ENCODE data around the gene ATP11C. TPM values are rescaled to one million over a fixed set of nuclear protein-coding genes. Genes with fewer than 3 reads are reported as not detected.

The ATP11C gene
- total RNA-seq, 4 donors from 2014 or later = 6.4 to 26.0 (median 15.4) TPM

DNA sequence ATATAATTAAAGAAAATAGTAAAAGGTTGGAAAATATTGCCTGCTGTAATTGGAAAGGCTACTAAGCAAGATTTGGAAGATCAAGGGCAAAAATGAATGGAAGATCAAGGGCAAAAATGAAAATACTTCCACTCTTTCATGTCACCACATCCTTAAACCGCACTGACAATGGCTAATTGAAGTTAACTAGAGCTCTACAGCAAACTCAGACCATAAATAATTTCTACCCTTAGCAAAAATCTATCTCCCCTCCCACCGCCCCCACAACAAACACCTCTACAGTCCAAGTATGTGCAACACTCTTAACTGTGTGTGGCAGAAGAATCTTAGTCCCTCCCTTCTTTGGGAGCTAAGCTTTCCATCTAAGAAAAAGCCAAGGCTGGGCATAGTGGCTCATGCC lies 27.1 kb downstream of the ATP11C start:
- DNase-seq = no peak
- intact Hi-C loops (cut with DNase I; ENCODE audit: low total_unique reads) = no loop called here
- Histone ChIP-seq H3K4me3 (no peak overlapping the region), H3K36me3 (no peaks in the 10 kb centered on the region), H3K27ac (no peak overlapping the region), H3K9me3 (no peaks in the 10 kb centered on the region), H3K27me3 (no peaks in the 10 kb centered on the region), H3K4me1 (peaks cover 0 to 8% (median 0%) of the 10 kb centered on the region in 4 donors)
- in situ Hi-C loops (cut with MboI; ENCODE audit: low pct_ligation_motif_present in 1 of 4, low pct_unique_long_range_greater_than_20kb in 1 of 4, low sequenced_read_pairs in 3 of 4) = no loop called here
- 81% methylated on average over 2 of the region's 2 CpGs; no CpG with 5 or more reads in 1 of the 2 donors for WGBS, 2 donors (ENCODE audit: low coverage in 1 of 2)
- TF ChIP-seq, protein P1, sequence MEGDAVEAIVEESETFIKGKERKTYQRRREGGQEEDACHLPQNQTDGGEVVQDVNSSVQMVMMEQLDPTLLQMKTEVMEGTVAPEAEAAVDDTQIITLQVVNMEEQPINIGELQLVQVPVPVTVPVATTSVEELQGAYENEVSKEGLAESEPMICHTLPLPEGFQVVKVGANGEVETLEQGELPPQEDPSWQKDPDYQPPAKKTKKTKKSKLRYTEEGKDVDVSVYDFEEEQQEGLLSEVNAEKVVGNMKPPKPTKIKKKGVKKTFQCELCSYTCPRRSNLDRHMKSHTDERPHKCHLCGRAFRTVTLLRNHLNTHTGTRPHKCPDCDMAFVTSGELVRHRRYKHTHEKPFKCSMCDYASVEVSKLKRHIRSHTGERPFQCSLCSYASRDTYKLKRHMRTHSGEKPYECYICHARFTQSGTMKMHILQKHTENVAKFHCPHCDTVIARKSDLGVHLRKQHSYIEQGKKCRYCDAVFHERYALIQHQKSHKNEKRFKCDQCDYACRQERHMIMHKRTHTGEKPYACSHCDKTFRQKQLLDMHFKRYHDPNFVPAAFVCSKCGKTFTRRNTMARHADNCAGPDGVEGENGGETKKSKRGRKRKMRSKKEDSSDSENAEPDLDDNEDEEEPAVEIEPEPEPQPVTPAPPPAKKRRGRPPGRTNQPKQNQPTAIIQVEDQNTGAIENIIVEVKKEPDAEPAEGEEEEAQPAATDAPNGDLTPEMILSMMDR (IDR thresholded peaks at IDR 0.05) = no peak
- no peak for TF ChIP-seq POLR2A (IDR thresholded peaks at IDR 0.05)
- no peak for TF ChIP-seq POLR2AphosphoS5 (IDR thresholded peaks at IDR 0.05)
- TF ChIP-seq EP300 (IDR thresholded peaks at IDR 0.05; ENCODE audit: low read depth) = no peak

DNA sequence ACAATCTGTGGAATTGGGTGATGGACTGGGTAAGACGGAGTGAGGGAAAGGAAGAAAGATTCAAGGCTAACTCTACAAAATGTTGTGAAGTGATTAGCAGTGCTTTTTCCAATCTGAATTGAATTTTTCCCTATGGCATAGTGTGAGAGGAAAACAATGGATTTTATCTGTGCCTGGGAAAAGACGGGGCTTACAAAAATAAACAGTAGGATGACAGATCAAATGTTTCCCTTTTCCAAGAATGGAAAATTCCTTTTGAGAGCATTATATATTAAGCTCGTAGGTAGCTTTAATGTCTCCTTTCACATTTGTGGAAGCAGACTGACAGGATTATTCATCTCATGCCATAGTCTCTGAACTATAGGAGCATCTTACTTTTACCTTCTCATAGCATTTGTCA lies 27.8 kb downstream of the ATP11C start:
- H3K27ac ChIP-seq = no peak overlapping the region
- in situ Hi-C loops (cut with MboI; ENCODE audit: low pct_ligation_motif_present in 1 of 4, low pct_unique_long_range_greater_than_20kb in 1 of 4, low sequenced_read_pairs in 3 of 4) (no loop called here), intact Hi-C loops (cut with DNase I; ENCODE audit: low total_unique reads) (no loop called here)
- no peaks in the 10 kb centered on the region for H3K9me3 ChIP-seq
- H3K4me3 ChIP-seq = no peak overlapping the region
- no peak for TF ChIP-seq EP300 (IDR thresholded peaks at IDR 0.05; ENCODE audit: low read depth)
- TF ChIP-seq POLR2A (IDR thresholded peaks at IDR 0.05) = no peak
- TF ChIP-seq, protein P1 (IDR thresholded peaks at IDR 0.05) = no peak
- TF ChIP-seq POLR2AphosphoS5 (IDR thresholded peaks at IDR 0.05) = no peak
- 40 to 56% methylated on average over 1 to 3 of the region's 3 CpGs for WGBS, 2 donors (ENCODE audit: low coverage in 1 of 2)
- peaks cover 0 to 8% (median 0%) of the 10 kb centered on the region in 4 donors for H3K4me1 ChIP-seq
- H3K36me3 ChIP-seq = no peaks in the 10 kb centered on the region
- H3K27me3 ChIP-seq = no peaks in the 10 kb centered on the region
- DNase-seq = no peak

DNA sequence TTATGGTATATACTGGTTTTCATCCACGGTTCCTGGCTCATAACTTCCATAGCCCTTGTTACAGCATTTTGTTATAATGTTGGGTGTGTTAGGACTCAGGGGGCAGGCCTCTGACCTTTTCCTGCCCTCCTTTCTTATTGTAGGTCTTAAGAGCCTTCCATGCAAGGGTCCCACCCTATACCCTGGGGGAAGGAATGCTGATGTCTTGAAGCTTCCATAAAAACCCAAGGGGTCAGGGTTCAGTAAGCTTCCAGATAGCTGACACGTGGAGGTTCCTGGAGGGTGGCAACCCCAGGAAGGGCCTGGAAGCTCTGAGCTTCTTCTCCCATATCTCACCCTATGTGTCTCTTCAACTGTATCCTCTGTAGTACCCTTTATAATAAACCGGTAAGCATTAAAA lies 29.6 kb downstream of the ATP11C start:
- no peak overlapping the region for H3K4me3 ChIP-seq
- DNase-seq = no peak
- in situ Hi-C loops (cut with MboI; ENCODE audit: low pct_ligation_motif_present in 1 of 4, low pct_unique_long_range_greater_than_20kb in 1 of 4, low sequenced_read_pairs in 3 of 4) (no loop called here), intact Hi-C loops (cut with DNase I; ENCODE audit: low total_unique reads) (no loop called here)
- no peaks in the 10 kb centered on the region for H3K27me3 ChIP-seq
- no peak for TF ChIP-seq POLR2A (IDR thresholded peaks at IDR 0.05)
- TF ChIP-seq, protein P1 (IDR thresholded peaks at IDR 0.05) = no peak
- TF ChIP-seq POLR2AphosphoS5 (IDR thresholded peaks at IDR 0.05) = no peak
- TF ChIP-seq EP300 (IDR thresholded peaks at IDR 0.05; ENCODE audit: low read depth) = no peak
- peaks cover 0 to 2% (median 0%) of the 10 kb centered on the region in 4 donors for H3K4me1 ChIP-seq
- no peaks in the 10 kb centered on the region for H3K36me3 ChIP-seq
- WGBS, 2 donors (ENCODE audit: low coverage in 1 of 2) = 64 to 100% methylated on average over 1 to 3 of the region's 3 CpGs
- H3K27ac ChIP-seq = no peak overlapping the region
- no peaks in the 10 kb centered on the region for H3K9me3 ChIP-seq

- no peak overlapping the region for H3K27ac ChIP-seq
- intact Hi-C loops (cut with DNase I; ENCODE audit: low total_unique reads) = no loop called here
- peaks cover 0 to 2% (median 0%) of the 10 kb centered on the region in 4 donors for H3K4me1 ChIP-seq
- in situ Hi-C loops (cut with MboI; ENCODE audit: low pct_ligation_motif_present in 1 of 4, low pct_unique_long_range_greater_than_20kb in 1 of 4, low sequenced_read_pairs in 3 of 4) = no loop called here
- 62% methylated on average over 2 of the region's 2 CpGs; no CpG with 5 or more reads in 1 of the 2 donors for WGBS, 2 donors (ENCODE audit: low coverage in 1 of 2)
- no peaks in the 10 kb centered on the region for H3K27me3 ChIP-seq
- H3K4me3 ChIP-seq = no peak overlapping the region
- H3K36me3 ChIP-seq = no peaks in the 10 kb centered on the region
- H3K9me3 ChIP-seq = no peaks in the 10 kb centered on the region
- no peak for DNase-seq
- TF ChIP-seq POLR2A (IDR thresholded peaks at IDR 0.05) = no peak
- TF ChIP-seq EP300 (IDR thresholded peaks at IDR 0.05; ENCODE audit: low read depth) = no peak
- TF ChIP-seq POLR2AphosphoS5 (IDR thresholded peaks at IDR 0.05) = no peak
- TF ChIP-seq, protein P1 (IDR thresholded peaks at IDR 0.05) = no peak
Measured at GRCh38 chrX:139902559-139902958, 30.3 kb downstream of the ATP11C start.

Measured in transverse colon (tissue), 4 donors.